PC-9 (cell line): Measurements from ENCODE around the gene PARP12. TPM values are rescaled to one million over a fixed set of nuclear protein-coding genes. Genes with fewer than 3 reads are reported as not detected.

Source experiments
- BruUV-seq: library from RNA; stranded (reverse); fragments of 400-500 nt; replicated peaks from 2 replicates; lab custom pipeline; 2021; lab: Mats Ljungman, UMichigan
- CTCF ChIA-PET: fragments of 300-600 bp; sonication (Branson Sonifier 250); formaldehyde crosslinking; loops from one replicate; lab custom pipeline; 2022; ENCODE audit warnings: antibody characterized with exemption; lab: Charles Lee
- POLR2A ChIA-PET: fragments of 300-600 bp; sonication (Branson Sonifier 250); formaldehyde crosslinking; loops from one replicate; lab custom pipeline; 2022; ENCODE audit warnings: antibody characterized with exemption; ENCODE audit not compliant: unreplicated experiment; lab: Charles Lee
- DNase-seq, 2 experiments: peaks; one replicate each; pipeline versions ENCODE4 v3.0.0 to v3.0.0-alpha.2; 2015 to 2022; ENCODE audit warnings: mixed read lengths in 1 of 2
- H2AFZ ChIP-seq: fragments of 200-600 bp; sonication (generic); 2 replicates; pipeline ENCODE4 v1.8.1; 2017; ENCODE audit warnings: antibody characterized with exemption
- H3F3A ChIP-seq: fragments of 200-600 bp; sonication (generic); 2 replicates; pipeline ENCODE4 v1.8.1; 2017; ENCODE audit warnings: antibody characterized with exemption, mild to moderate bottlenecking, low read depth; ENCODE audit not compliant: insufficient read depth
- H3K27ac ChIP-seq: fragments of 200-600 bp; sonication (generic); 2 replicates; pipeline ENCODE4 v1.6.1; 2016; ENCODE audit warnings: mixed run types
- H3K27me3 ChIP-seq: fragments of 200-600 bp; sonication (generic); 2 replicates; pipeline ENCODE4 v1.6.1; 2016; ENCODE audit warnings: low read depth, mixed run types; ENCODE audit not compliant: insufficient read depth
- H3K36me3 ChIP-seq: fragments of 200-600 bp; sonication (generic); 2 replicates; pipeline ENCODE4 v1.6.1; 2016; ENCODE audit warnings: low read depth, mixed run types
- H3K4me1 ChIP-seq: fragments of 200-600 bp; sonication (generic); replicated peaks from 2 replicates; pipeline ENCODE4 v1.6.1; 2016; ENCODE audit warnings: mixed run types; ENCODE audit not compliant: insufficient read depth
- H3K4me2 ChIP-seq: fragments of 200-600 bp; sonication (generic); 2 replicates; pipeline ENCODE4 v1.6.1; 2017; ENCODE audit warnings: mixed run types
- H3K4me3 ChIP-seq: fragments of 200-600 bp; sonication (generic); 2 replicates; pipeline ENCODE4 v1.6.1; 2016; ENCODE audit warnings: mixed run types
- H3K79me2 ChIP-seq: fragments of 200-600 bp; sonication (generic); 2 replicates; pipeline ENCODE4 v1.6.1; 2017; ENCODE audit warnings: low read depth, mixed run types
- H3K9me2 ChIP-seq: fragments of 200-600 bp; sonication (generic); 2 replicates; pipeline ENCODE4 v1.8.1; 2017; ENCODE audit warnings: mild to moderate bottlenecking; ENCODE audit not compliant: insufficient read depth
- H3K9me3 ChIP-seq: fragments of 200-600 bp; sonication (generic); 2 replicates; pipeline ENCODE4 v1.8.1; 2016; ENCODE audit warnings: low read depth; ENCODE audit not compliant: insufficient read depth
- H4K20me1 ChIP-seq: fragments of 200-600 bp; sonication (generic); 2 replicates; pipeline ENCODE4 v1.8.1; 2017; ENCODE audit not compliant: insufficient read depth
- EZH2 ChIP-seq: fragments of 200-600 bp; sonication (generic); IDR thresholded peaks from 2 replicates; pipeline ENCODE4 v1.8.0; 2017; ENCODE audit warnings: antibody characterized with exemption, low read depth
- intact Hi-C: fragments of 100-400 bp; cut with micrococcal nuclease; formaldehyde crosslinking; loops from one replicate; pipeline ENCODE4 v1.10.0; 2022; ENCODE audit not compliant: unreplicated experiment
- total RNA-seq: library from RNA; stranded (reverse); gene quantifications from 2 replicates; pipeline ENCODE4 v1.2.3, GENCODE V29; 2021
- TF ChIP-seq, protein P1 (sequence below): fragments of 200-600 bp; sonication (generic); conservative IDR thresholded peaks from 2 replicates; pipeline ENCODE4 v1.6.1; 2017; ENCODE audit warnings: mixed run types, antibody characterized with exemption, mild to moderate bottlenecking, moderate library complexity

The PARP12 gene
- total RNA-seq, 1 experiment from 2014 or later, result 32.4 TPM

DNA sequence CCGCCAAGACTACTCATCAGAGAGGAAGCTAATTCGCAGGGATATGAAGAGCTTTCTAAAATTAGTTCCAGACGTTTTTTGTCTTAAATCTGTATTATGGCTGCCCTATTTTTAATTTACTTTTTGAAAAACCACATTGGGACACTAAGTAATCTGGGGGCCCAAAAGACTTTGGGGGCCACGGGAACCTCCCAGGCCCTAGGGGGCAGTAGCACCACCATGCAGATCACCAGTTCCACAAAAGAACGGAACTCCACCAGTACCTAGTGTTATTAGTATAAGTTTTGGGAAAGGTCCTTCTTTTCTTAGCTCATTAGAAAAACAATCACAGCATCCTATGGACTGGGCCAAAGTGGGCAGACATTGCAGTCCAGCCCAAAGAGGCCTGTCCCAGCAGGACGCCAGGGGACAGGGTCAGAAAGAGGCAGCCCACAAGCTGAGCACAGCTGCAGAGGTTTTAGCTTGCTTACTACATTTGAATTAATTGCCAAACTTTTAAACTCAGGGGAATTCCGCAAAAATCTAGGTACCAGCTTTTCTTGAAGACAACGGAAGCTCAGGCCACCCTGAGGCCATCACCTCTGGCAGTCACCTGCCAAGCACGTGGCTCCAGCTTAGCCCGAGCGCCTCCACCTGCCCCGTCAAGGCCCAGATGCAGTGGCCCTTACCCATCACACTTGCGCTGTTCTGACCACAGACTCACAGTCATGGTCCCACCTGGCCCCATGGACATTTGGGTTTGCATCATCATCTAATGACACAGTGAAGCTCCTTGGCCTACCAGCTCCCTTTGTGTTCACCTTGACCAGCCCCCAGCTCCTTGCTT, 74.8 kb downstream of the PARP12 start:
- no peak overlapping the region for H3K4me3 ChIP-seq
- no peaks in the 10 kb centered on the region for H4K20me1 ChIP-seq
- H3K79me2 ChIP-seq, result no peaks in the 10 kb centered on the region
- ChIA-PET POLR2A (interaction anchor here (0.6 kb wide), 1 partner anchor 364 kb away, joined by 3 read pairs; no protein-coding TSS in a partner anchor), CTCF (interaction anchor here (0.5 kb wide), 1 partner anchor 341 kb away, joined by 5 read pairs; no protein-coding TSS in a partner anchor)
- H2AFZ ChIP-seq, result no peak overlapping the region
- no peaks in the 10 kb centered on the region for H3K36me3 ChIP-seq
- BruUV-seq, result no TSS peak
- H3K4me2 ChIP-seq, result no peak overlapping the region
- no peaks in the 10 kb centered on the region for H3F3A ChIP-seq
- H3K9me2 ChIP-seq, result no peaks in the 10 kb centered on the region; the same call in 1 of the 2 replicates
- intact Hi-C loops, result no loop called here
- no peaks in the 10 kb centered on the region for H3K27me3 ChIP-seq
- DNase-seq, result no peak
- H3K9me3 ChIP-seq, result no peaks in the 10 kb centered on the region
- no peak overlapping the region for H3K27ac ChIP-seq
- no peaks in the 10 kb centered on the region for H3K4me1 ChIP-seq
- TF ChIP-seq, protein P1, sequence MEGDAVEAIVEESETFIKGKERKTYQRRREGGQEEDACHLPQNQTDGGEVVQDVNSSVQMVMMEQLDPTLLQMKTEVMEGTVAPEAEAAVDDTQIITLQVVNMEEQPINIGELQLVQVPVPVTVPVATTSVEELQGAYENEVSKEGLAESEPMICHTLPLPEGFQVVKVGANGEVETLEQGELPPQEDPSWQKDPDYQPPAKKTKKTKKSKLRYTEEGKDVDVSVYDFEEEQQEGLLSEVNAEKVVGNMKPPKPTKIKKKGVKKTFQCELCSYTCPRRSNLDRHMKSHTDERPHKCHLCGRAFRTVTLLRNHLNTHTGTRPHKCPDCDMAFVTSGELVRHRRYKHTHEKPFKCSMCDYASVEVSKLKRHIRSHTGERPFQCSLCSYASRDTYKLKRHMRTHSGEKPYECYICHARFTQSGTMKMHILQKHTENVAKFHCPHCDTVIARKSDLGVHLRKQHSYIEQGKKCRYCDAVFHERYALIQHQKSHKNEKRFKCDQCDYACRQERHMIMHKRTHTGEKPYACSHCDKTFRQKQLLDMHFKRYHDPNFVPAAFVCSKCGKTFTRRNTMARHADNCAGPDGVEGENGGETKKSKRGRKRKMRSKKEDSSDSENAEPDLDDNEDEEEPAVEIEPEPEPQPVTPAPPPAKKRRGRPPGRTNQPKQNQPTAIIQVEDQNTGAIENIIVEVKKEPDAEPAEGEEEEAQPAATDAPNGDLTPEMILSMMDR, result no peak
- TF ChIP-seq EZH2, result no peak

DNA sequence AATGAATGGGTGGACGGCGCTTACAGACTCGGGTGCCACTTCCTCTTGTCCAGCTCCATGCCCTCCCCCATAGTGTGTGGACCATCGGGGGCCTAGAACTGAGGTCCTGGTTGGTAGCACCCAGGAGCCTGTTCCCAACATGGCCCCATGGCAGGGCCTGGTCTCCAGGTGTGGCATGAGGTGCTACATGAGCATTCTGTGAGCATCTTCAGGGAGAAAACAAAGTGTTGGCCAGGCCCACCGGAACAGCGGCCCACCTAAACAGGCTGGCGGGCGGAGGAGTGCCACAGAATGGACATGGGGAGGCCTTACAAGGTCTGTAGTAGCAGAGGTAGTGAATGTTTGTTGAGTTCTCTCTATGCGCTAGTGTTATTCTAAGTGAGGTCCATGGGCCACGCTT, 76.9 kb downstream of the PARP12 start:
- no peak overlapping the region for H3K4me3 ChIP-seq
- H3K27me3 ChIP-seq, result no peaks in the 10 kb centered on the region
- H3F3A ChIP-seq, result no peaks in the 10 kb centered on the region
- H3K4me1 ChIP-seq, result no peaks in the 10 kb centered on the region
- no TSS peak for BruUV-seq
- ChIA-PET POLR2A (no interaction called here), CTCF (no interaction called here)
- no peak for DNase-seq
- H3K9me2 ChIP-seq, result no peaks in the 10 kb centered on the region; the same call in 1 of the 2 replicates
- no peaks in the 10 kb centered on the region for H4K20me1 ChIP-seq
- no peaks in the 10 kb centered on the region for H3K79me2 ChIP-seq
- H3K36me3 ChIP-seq, result no peaks in the 10 kb centered on the region
- no peak overlapping the region for H2AFZ ChIP-seq
- TF ChIP-seq, protein P1, result no peak
- TF ChIP-seq EZH2, result no peak
- H3K4me2 ChIP-seq, result no peak overlapping the region
- no peak overlapping the region for H3K27ac ChIP-seq
- intact Hi-C loops, result no loop called here
- H3K9me3 ChIP-seq, result no peaks in the 10 kb centered on the region

DNA sequence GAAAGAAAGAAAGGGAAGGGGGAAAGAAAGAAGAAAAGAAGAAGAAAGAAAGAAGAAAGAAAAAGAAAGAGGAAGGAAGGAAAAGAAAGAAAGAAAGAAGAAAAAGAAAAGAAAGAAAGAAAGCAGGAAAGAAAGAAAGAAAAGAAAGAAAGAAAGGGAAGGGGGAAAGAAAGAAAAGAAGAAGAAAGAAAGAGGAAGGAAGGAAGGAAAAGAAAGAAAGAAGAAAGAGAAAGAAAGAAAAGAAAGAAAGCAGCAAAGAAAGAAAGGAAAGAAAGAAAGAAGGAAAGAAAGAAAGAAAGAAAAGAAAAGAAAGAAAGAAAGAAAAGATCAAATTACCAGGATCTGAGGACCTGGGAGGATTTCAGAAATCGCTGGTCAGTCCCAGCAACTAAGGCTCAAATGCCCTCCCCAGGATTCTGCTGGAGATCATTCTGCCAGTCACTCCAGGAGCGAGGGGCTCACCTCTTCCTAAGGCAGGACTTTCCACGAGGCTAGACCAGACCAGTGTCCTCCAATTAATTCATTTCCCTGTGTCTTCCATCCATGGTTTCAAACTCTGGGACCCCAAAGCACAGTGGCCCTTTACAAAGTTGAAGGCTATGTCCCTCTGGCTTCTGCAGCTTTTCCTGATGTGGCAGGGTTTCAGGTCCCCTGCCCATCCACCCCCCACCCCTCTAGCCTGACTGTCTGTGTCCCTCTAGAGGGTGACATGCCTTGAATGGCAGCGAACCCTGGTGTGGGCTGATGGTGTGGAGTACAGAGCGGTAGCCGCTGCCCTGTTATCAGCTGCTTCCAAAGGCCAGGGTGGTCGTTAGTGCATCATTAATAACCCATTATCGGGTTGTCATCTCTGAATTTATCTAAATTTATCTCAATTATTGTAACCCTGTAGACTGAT, 77.9 kb downstream of the PARP12 start:
- intact Hi-C loops, result no loop called here
- Histone ChIP-seq H3K4me3 (no peak overlapping the region), H3F3A (no peaks in the 10 kb centered on the region), H3K36me3 (no peaks in the 10 kb centered on the region), H3K4me2 (no peak overlapping the region), H3K27me3 (no peaks in the 10 kb centered on the region), H3K4me1 (no peaks in the 10 kb centered on the region), H2AFZ (no peak overlapping the region), H3K27ac (no peak overlapping the region), H3K79me2 (no peaks in the 10 kb centered on the region), H4K20me1 (no peaks in the 10 kb centered on the region), H3K9me2 (no peaks in the 10 kb centered on the region; the same call in 1 of the 2 replicates), H3K9me3 (no peaks in the 10 kb centered on the region)
- no TSS peak for BruUV-seq
- DNase-seq, result no peak
- CTCF ChIA-PET, result no interaction called here
- TF ChIP-seq, protein P1, result no peak
- TF ChIP-seq EZH2, result no peak
- POLR2A ChIA-PET, result no interaction called here
